SK-N-SH (cell line): Measurements from ENCODE around the gene WNK1. TPM values are rescaled to one million over a fixed set of nuclear protein-coding genes. Genes with fewer than 3 reads are reported as not detected.

Source experiments
- CTCF ChIA-PET: fragments of 300-600, 350-600 bp; formaldehyde crosslinking; extraction: SDS; loops from one replicate; lab custom pipeline; 2021; lab: Yijun Ruan, JAX
- POLR2A ChIA-PET: fragments of 350-600 bp; sonication (Branson Sonifier 250); formaldehyde crosslinking; extraction: SDS; loops from one replicate; lab custom pipeline; 2020; ENCODE audit warnings: antibody characterized with exemption, inconsistent platforms; lab: Yijun Ruan, JAX
- DNase-seq: peaks from one replicate; pipeline ENCODE4 v3.0.0; 2012
- H2AFZ ChIP-seq: fragments of 200-600 bp; sonication (generic); 2 replicates; pipeline ENCODE4 v1.8.1; 2016; ENCODE audit warnings: antibody characterized with exemption, mild to moderate bottlenecking, low read depth
- H3F3A ChIP-seq: fragments of 200-600 bp; sonication (generic); replicated peaks from 2 replicates; pipeline ENCODE3; 2016; ENCODE audit warnings: antibody characterized with exemption, mild to moderate bottlenecking; ENCODE audit not compliant: insufficient read depth
- H3K27ac ChIP-seq, 2 experiments: fragments of 200-500 bp in 1 of 2; fragments of 200-600 bp in 1 of 2; sonication (Bioruptor generic) in 1 of 2; sonication (generic), shearing (Covaris generic) in 1 of 2; 2 replicates each; pipeline versions ENCODE4 v1.5.1 to v1.6.1; 2014 to 2016; ENCODE audit warnings: low read depth in 2 of 2, inconsistent platforms in 1 of 2, low read length in 1 of 2, mild to moderate bottlenecking in 1 of 2, mixed read lengths in 1 of 2
- H3K27me3 ChIP-seq: fragments of 200-600 bp; sonication (generic), shearing (Covaris generic); 2 replicates; pipeline ENCODE4 v1.6.1; 2016; ENCODE audit warnings: mixed run types; ENCODE audit not compliant: insufficient read depth
- H3K36me3 ChIP-seq, 2 experiments: fragments of 200-500 bp in 1 of 2; fragments of 200-600 bp in 1 of 2; sonication (Bioruptor generic) in 1 of 2; sonication (generic) in 1 of 2; replicated peaks in 1 of 2; 2 replicates each; pipeline versions ENCODE3 to v1.5.1; 2014 to 2016; ENCODE audit warnings: low read length in 1 of 2, mild to moderate bottlenecking in 1 of 2; ENCODE audit not compliant: insufficient read depth in 2 of 2, control insufficient read depth in 1 of 2
- H3K4me1 ChIP-seq, 2 experiments: fragments of 200-500 bp in 1 of 2; fragments of 200-600 bp in 1 of 2; sonication (Bioruptor generic) in 1 of 2; sonication (generic), shearing (Covaris generic) in 1 of 2; 2 replicates each; pipeline versions ENCODE4 v1.5.1 to v1.6.1; 2014 to 2016; ENCODE audit warnings: low read depth in 1 of 2, low read length in 1 of 2, mixed run types in 1 of 2; ENCODE audit not compliant: insufficient read depth in 2 of 2, control insufficient read depth in 1 of 2
- H3K4me2 ChIP-seq: fragments of 200-600 bp; sonication (generic), shearing (Covaris generic); 2 replicates; pipeline ENCODE4 v1.6.1; 2017; ENCODE audit warnings: mixed run types
- H3K4me3 ChIP-seq, 2 experiments: fragments of 200-500 bp in 1 of 2; fragments of 200-600 bp in 1 of 2; sonication (Bioruptor generic) in 1 of 2; sonication (generic), shearing (Covaris generic) in 1 of 2; 2 replicates each; pipeline versions ENCODE4 v1.5.1 to v1.8.1; 2014 to 2016; ENCODE audit warnings: low read depth in 2 of 2, inconsistent platforms in 1 of 2, low read length in 1 of 2, mild to moderate bottlenecking in 1 of 2, mixed read lengths in 1 of 2, moderate library complexity in 1 of 2
- H3K79me2 ChIP-seq: fragments of 200-600 bp; sonication (generic); 2 replicates; pipeline ENCODE4 v1.8.1; 2017; ENCODE audit warnings: mild to moderate bottlenecking; ENCODE audit not compliant: insufficient read depth
- H3K9ac ChIP-seq: fragments of 200-600 bp; sonication (generic); 2 replicates; pipeline ENCODE4 v1.6.1; 2017; ENCODE audit warnings: mixed run types
- H3K9me2 ChIP-seq: fragments of 200-600 bp; sonication (generic); 2 replicates; pipeline ENCODE4 v1.6.1; 2017; ENCODE audit warnings: mixed run types
- H3K9me3 ChIP-seq: fragments of 200-600 bp; sonication (generic); 2 replicates; pipeline ENCODE4 v1.6.1; 2017; ENCODE audit warnings: mixed run types, mild to moderate bottlenecking, moderate library complexity
- H4K20me1 ChIP-seq: fragments of 200-600 bp; sonication (generic); 2 replicates; pipeline ENCODE4 v1.6.1; 2017; ENCODE audit warnings: mild to moderate bottlenecking, mixed run types; ENCODE audit not compliant: insufficient read depth
- EP300 ChIP-seq, 2 experiments: IDR thresholded peaks; 2 replicates each; pipeline versions ENCODE4 v1.4.0 to v1.6.1; 2012; ENCODE audit warnings: borderline replicate concordance in 1 of 2, low read depth in 1 of 2, low read length in 1 of 2
- EZH2phosphoT487 ChIP-seq: fragments of 200-600 bp; sonication (generic); IDR thresholded peaks from 2 replicates; pipeline ENCODE4 v1.6.1; 2017; ENCODE audit warnings: low read depth, mixed run types, mild to moderate bottlenecking, antibody characterized with exemption, moderate library complexity, borderline replicate concordance
- FOSL2 ChIP-seq: IDR thresholded peaks from 2 replicates; pipeline ENCODE4 v1.4.0; 2012; ENCODE audit warnings: low read depth, mild to moderate bottlenecking, moderate library complexity, borderline replicate concordance
- GATA2 ChIP-seq: sonication (generic); formaldehyde crosslinking; IDR thresholded peaks from 2 replicates; pipeline ENCODE4 v1.5.0; 2020; ENCODE audit warnings: mild to moderate bottlenecking, missing genetic modification reagents
- MAX ChIP-seq: IDR thresholded peaks from 2 replicates; pipeline ENCODE4 v1.4.0; 2012; ENCODE audit warnings: low read depth
- MEF2A ChIP-seq: IDR thresholded peaks from 2 replicates; pipeline ENCODE4 v1.4.0; 2012; ENCODE audit warnings: low read depth, borderline replicate concordance
- MXI1 ChIP-seq: IDR thresholded peaks from 2 replicates; pipeline ENCODE4 v1.6.1; 2012; ENCODE audit warnings: mild to moderate bottlenecking, low read depth, low read length, improper control_type of control experiment
- NFIC ChIP-seq: IDR thresholded peaks from 2 replicates; pipeline ENCODE4 v1.4.0; 2012; ENCODE audit warnings: borderline replicate concordance
- POLR2AphosphoS5 ChIP-seq: IDR thresholded peaks from 2 replicates; pipeline ENCODE4 v1.6.1; 2012; ENCODE audit warnings: low read depth, low read length
- RAD21 ChIP-seq: IDR thresholded peaks from 2 replicates; pipeline ENCODE4 v1.6.1; 2012; ENCODE audit warnings: mild to moderate bottlenecking, low read length
- RCOR1 ChIP-seq: fragments of 150-350 bp; IDR thresholded peaks from 2 replicates; pipeline ENCODE4 v1.6.1; 2017; ENCODE audit warnings: antibody characterized with exemption, low read length
- REST ChIP-seq: IDR thresholded peaks from 2 replicates; pipeline ENCODE4 v1.6.1; 2012; ENCODE audit warnings: mild to moderate bottlenecking, low read depth, low read length, moderate library complexity
- RFX5 ChIP-seq: IDR thresholded peaks from 2 replicates; pipeline ENCODE4 v1.6.1; 2012; ENCODE audit warnings: mild to moderate bottlenecking, improper control_type of control experiment, low read length
- RXRA ChIP-seq: IDR thresholded peaks from 2 replicates; pipeline ENCODE4 v1.4.0; 2012; ENCODE audit warnings: low read depth, mild to moderate bottlenecking, borderline replicate concordance
- SMC3 ChIP-seq: IDR thresholded peaks from 2 replicates; pipeline ENCODE4 v1.6.1; 2012; ENCODE audit warnings: low read depth, low read length, improper control_type of control experiment
- TCF12 ChIP-seq: IDR thresholded peaks from 2 replicates; pipeline ENCODE4 v1.4.0; 2012
- YY1 ChIP-seq: IDR thresholded peaks from 2 replicates; pipeline ENCODE4 v1.4.0; 2012; ENCODE audit warnings: low read depth, mild to moderate bottlenecking
- WGBS: methylation state at CpG from one replicate; pipeline ENCODE4 v1.1.6; 2017; ENCODE audit warnings: low lambda C conversion rate; 5-methylcytosine and 5-hydroxymethylcytosine counted together
- polyA plus RNA-seq, 3 experiments: library from polyadenylated mRNA; depleted of rRNA; stranded (reverse); fragments of >200 nt; gene quantifications; 2 replicates each; pipeline ENCODE4 v1.2.3, GENCODE V29; 2012
- TF ChIP-seq, protein P1 (sequence below): IDR thresholded peaks from 2 replicates; pipeline ENCODE4 v1.4.0; 2012; ENCODE audit warnings: low read depth, borderline replicate concordance

WNK1 gene
- polyA plus RNA-seq, 1 of the 3 experiments (the other 2 are of a cell fraction), result 30.5 TPM

DNA sequence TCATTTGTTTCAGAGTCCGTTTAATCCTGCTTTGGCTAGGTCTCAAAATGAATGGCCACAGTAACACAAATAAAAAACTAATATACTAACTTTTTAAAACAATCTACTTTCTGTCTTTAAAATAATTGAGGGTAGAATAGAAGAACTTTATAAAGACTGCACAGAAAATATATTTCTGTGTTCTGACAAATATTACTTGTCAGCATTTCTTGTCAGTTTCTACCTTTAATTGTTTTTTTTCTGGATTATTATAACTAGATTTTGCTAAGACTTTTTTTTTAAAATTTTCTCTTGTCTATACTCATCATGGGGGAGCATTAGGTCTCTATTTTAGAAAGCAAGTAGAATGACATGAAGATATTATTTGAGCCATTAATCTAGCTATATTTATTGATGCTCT lies 110.9 kb downstream of the WNK1 start:
- no peaks in the 10 kb centered on the region for H3K4me1 ChIP-seq
- no peaks in the 10 kb centered on the region for H3K9me2 ChIP-seq
- no peak for TF ChIP-seq MEF2A
- TF ChIP-seq MAX, result no peak
- TF ChIP-seq FOSL2, result no peak
- no peak for TF ChIP-seq EP300 (IDR thresholded peaks at IDR 0.05; ENCODE audit: borderline replicate concordance in 1 of 2, low read depth in 1 of 2, low read length in 1 of 2)
- TF ChIP-seq GATA2 (CRISPR knock-in tag), result no peak
- TF ChIP-seq SMC3, result no peak
- TF ChIP-seq RCOR1, result no peak
- no peak for TF ChIP-seq RFX5
- POLR2A ChIA-PET, result no interaction called here
- H3K79me2 ChIP-seq, result no peaks in the 10 kb centered on the region; the same call in 1 of the 2 replicates
- no peak for DNase-seq
- H2AFZ ChIP-seq, result no peak overlapping the region
- CTCF ChIA-PET, result interaction anchor here (1.6 kb wide), 1 partner anchor 48 kb away, joined by 7 read pairs; no protein-coding TSS in a partner anchor
- no peaks in the 10 kb centered on the region for H3K27me3 ChIP-seq
- H4K20me1 ChIP-seq, result no peaks in the 10 kb centered on the region
- no peak overlapping the region for H3K27ac ChIP-seq
- no peak overlapping the region for H3K4me3 ChIP-seq
- peaks cover 3% of the 10 kb centered on the region for H3F3A ChIP-seq
- H3K9me3 ChIP-seq, result no peaks in the 10 kb centered on the region
- no peak overlapping the region for H3K4me2 ChIP-seq
- peaks cover 77 to 85% of the 10 kb centered on the region in 2 experiments for H3K36me3 ChIP-seq
- WGBS, result 92% methylated on average over 1 of the region's 1 CpG
- no peak overlapping the region for H3K9ac ChIP-seq

GRCh38 chr12:865614-866013 lies 113.2 kb downstream of the WNK1 start:
- Histone ChIP-seq H3K9me3 (no peaks in the 10 kb centered on the region), H3K4me1 (no peaks in the 10 kb centered on the region), H3K9ac (no peak overlapping the region), H3K79me2 (peaks cover 5% of the 10 kb centered on the region; the same call in 1 of the 2 replicates), H3K27me3 (no peaks in the 10 kb centered on the region), H3K4me3 (no peak overlapping the region), H3K4me2 (no peak overlapping the region), H3K27ac (no peak overlapping the region), H4K20me1 (no peaks in the 10 kb centered on the region), H2AFZ (no peak overlapping the region), H3K9me2 (no peaks in the 10 kb centered on the region), H3K36me3 (peaks cover 82 to 87% of the 10 kb centered on the region in 2 experiments), H3F3A (peaks cover 3% of the 10 kb centered on the region)
- ChIA-PET POLR2A (no interaction called here), CTCF (interaction anchor here (1.1 kb wide), 1 partner anchor 227 kb away, joined by 3 read pairs; no protein-coding TSS in a partner anchor)
- no peak for TF ChIP-seq NFIC
- no peak for TF ChIP-seq MXI1
- TF ChIP-seq TCF12, result no peak
- no peak for DNase-seq
- WGBS, result 94% methylated on average over 1 of the region's 1 CpG

- Histone ChIP-seq H3K4me3 (no peak overlapping the region), H4K20me1 (no peaks in the 10 kb centered on the region), H3K79me2 (peaks cover 5% of the 10 kb centered on the region; the same call in 1 of the 2 replicates), H3K4me2 (no peak overlapping the region), H3K27me3 (no peaks in the 10 kb centered on the region), H3K36me3 (peaks cover 76 to 80% of the 10 kb centered on the region in 2 experiments), H3F3A (peaks cover 3% of the 10 kb centered on the region), H3K9me2 (no peaks in the 10 kb centered on the region), H3K9me3 (no peaks in the 10 kb centered on the region), H3K9ac (no peak overlapping the region), H3K27ac (no peak overlapping the region), H2AFZ (no peak overlapping the region), H3K4me1 (no peaks in the 10 kb centered on the region)
- ChIA-PET CTCF (interaction anchor here (1.0 to 1.3 kb wide), 2 partner anchors 19 to 53 kb away, joined by 3 to 5 read pairs; no protein-coding TSS in a partner anchor), POLR2A (no interaction called here)
- WGBS, result 98% methylated on average over 5 of the region's 5 CpGs
- DNase-seq, result no peak
- TF ChIP-seq RAD21 (no peak), POLR2AphosphoS5 (no peak), YY1 (no peak), GATA2 (CRISPR knock-in tag) (no peak), EZH2phosphoT487 (no peak), RCOR1 (no peak), NFIC (no peak), MAX (no peak), REST (no peak), RXRA (no peak), RFX5 (no peak)
- TF ChIP-seq, protein P1, sequence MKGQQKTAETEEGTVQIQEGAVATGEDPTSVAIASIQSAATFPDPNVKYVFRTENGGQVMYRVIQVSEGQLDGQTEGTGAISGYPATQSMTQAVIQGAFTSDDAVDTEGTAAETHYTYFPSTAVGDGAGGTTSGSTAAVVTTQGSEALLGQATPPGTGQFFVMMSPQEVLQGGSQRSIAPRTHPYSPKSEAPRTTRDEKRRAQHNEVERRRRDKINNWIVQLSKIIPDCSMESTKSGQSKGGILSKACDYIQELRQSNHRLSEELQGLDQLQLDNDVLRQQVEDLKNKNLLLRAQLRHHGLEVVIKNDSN, result no peak
Measured at GRCh38 chr12:867905-868304, 115.5 kb downstream of the WNK1 start.
